Measurements from ENCODE around the gene NBPF3. TPM values are rescaled to one million over a fixed set of nuclear protein-coding genes. Genes with fewer than 3 reads are reported as not detected.
A peak's percentile ranks its signal among the peaks of the same experiment; 100 is the strongest.

Gene NBPF3
- total RNA-seq, 4 donors from 2014 or later, result 2.3 to 80.2 (median 10.9) TPM

DNA sequence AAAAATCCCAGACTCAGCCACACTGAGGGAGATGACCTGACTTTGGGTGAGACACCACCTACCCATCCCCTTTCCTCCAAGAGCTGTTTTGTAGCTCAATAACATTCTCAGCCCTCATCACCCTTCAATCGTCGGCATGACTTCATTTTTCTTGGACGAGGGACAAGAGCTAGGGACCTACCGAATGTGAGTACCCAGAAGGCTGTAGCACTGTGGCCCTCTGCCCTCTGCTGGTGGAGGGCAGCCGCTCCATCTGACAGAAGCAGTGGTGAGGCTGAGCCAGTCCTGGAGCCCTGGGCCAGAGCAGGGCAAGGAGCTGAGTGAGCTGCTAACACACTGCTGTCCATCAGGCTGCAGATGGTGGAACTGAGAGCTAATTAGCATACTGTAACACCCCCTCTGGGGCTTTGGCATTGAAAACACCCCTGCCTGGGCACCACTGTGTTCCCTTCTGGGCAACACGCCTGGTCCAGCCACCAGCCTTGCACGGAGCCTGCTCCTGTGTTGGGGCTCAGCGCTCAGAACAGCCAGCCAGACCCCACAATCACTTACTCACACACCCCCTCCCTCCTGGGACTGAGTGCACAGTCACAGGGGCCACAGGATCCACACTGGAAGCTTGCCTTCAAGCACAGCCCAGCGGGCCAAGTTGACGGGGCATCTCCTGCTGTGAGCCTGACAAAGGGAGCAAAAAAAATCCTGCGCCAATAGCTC is 51.0 kb downstream of the NBPF3 start:
- peak; percentile 21 for DNase-seq
- intact Hi-C loops (cut with DNase I; ENCODE audit: low total_unique reads), result no loop called here
- Histone ChIP-seq H3K36me3 (no peaks in the 10 kb centered on the region), H3K27me3 (peaks cover 11% of the 10 kb centered on the region), H3K4me1 (no peaks in the 10 kb centered on the region), H3K4me3 (no peak overlapping the region), H3K9me3 (no peaks in the 10 kb centered on the region), H3K27ac (no peak overlapping the region)
- WGBS, 2 donors (ENCODE audit: low coverage in 1 of 2), result 80% methylated on average over 11 of the region's 11 CpGs; no CpG with 5 or more reads in 1 of the 2 donors
- no peak for TF ChIP-seq EP300 (IDR thresholded peaks at IDR 0.05; ENCODE audit: low read depth)
- no peak for TF ChIP-seq POLR2AphosphoS5 (IDR thresholded peaks at IDR 0.05)
- no peak for TF ChIP-seq POLR2A (IDR thresholded peaks at IDR 0.05)
- TF ChIP-seq, protein P1, sequence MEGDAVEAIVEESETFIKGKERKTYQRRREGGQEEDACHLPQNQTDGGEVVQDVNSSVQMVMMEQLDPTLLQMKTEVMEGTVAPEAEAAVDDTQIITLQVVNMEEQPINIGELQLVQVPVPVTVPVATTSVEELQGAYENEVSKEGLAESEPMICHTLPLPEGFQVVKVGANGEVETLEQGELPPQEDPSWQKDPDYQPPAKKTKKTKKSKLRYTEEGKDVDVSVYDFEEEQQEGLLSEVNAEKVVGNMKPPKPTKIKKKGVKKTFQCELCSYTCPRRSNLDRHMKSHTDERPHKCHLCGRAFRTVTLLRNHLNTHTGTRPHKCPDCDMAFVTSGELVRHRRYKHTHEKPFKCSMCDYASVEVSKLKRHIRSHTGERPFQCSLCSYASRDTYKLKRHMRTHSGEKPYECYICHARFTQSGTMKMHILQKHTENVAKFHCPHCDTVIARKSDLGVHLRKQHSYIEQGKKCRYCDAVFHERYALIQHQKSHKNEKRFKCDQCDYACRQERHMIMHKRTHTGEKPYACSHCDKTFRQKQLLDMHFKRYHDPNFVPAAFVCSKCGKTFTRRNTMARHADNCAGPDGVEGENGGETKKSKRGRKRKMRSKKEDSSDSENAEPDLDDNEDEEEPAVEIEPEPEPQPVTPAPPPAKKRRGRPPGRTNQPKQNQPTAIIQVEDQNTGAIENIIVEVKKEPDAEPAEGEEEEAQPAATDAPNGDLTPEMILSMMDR (IDR thresholded peaks at IDR 0.05), result peak; percentile 31 to 45 (median 40)
- in situ Hi-C loops (cut with MboI; ENCODE audit: low pct_ligation_motif_present in 1 of 4, low pct_unique_long_range_greater_than_20kb in 1 of 4, low sequenced_read_pairs in 3 of 4), result no loop called here

DNA sequence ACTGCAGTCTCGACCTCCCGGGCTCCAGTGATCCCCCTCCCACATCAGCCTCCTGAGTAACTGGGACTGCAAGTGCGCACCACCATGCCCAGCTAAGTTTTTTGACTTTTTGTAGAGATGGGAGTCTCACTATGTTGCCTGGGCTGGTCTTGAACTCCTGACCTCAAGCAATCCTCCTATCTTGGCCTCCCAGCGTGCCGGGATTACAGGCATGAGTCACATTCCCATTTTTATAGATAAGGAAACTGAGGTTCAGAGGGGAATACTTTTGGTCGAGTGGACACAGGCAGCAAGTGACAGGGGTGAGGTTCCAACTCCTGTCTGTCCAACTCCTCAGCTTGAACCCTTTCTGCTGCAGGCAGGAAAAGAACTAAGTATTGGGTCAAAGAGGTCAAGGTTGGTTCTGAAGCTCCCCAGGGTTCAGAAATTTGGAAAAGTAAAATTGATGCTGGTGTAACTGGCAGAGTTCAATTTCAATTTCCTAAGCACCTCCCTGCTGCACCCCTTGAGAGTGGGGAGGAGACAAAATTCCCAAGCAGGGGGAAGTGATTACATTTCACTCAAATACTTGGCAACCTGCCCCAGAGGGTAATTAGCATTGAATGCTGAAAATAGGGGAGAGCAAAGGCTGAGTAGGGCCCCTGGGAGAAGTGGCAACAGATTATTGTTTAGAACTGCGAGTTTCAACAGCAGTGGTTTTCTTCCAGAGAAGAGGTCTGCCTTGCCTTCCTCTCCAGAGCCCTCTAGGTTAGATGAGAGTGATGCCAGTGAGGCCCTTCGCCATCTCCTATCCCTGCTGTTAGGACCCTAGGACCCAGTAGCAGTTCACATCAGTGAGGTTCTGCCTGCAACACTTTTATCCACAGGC is 51.8 kb downstream of the NBPF3 start:
- Histone ChIP-seq H3K36me3 (no peaks in the 10 kb centered on the region), H3K9me3 (no peaks in the 10 kb centered on the region), H3K27ac (no peak overlapping the region), H3K4me1 (no peaks in the 10 kb centered on the region), H3K27me3 (peaks cover 11% of the 10 kb centered on the region), H3K4me3 (no peak overlapping the region)
- no peak for DNase-seq
- WGBS, 2 donors (ENCODE audit: low coverage in 1 of 2), result 33 to 56% methylated on average over 1 to 8 of the region's 8 CpGs
- in situ Hi-C loops (cut with MboI; ENCODE audit: low pct_ligation_motif_present in 1 of 4, low pct_unique_long_range_greater_than_20kb in 1 of 4, low sequenced_read_pairs in 3 of 4) (no loop called here), intact Hi-C loops (cut with DNase I; ENCODE audit: low total_unique reads) (no loop called here)
- no peak for TF ChIP-seq POLR2AphosphoS5 (IDR thresholded peaks at IDR 0.05)
- TF ChIP-seq POLR2A (IDR thresholded peaks at IDR 0.05), result no peak
- TF ChIP-seq, protein P1 (IDR thresholded peaks at IDR 0.05), result no peak
- TF ChIP-seq EP300 (IDR thresholded peaks at IDR 0.05; ENCODE audit: low read depth), result no peak

DNA sequence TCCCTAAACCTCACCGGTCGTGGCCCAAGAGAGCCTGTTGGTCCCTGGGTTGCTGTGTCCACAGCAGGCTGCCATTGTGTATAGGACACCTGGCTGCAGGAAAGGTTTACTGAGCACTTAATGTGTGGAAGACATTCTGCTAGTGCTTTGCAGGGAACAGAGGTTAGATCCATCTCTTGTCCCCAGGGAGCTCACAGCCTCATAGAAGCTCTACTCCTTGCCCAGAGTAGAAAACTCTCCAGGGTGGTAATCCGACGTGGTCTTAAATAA is 52.4 kb downstream of the NBPF3 start:
- Histone ChIP-seq H3K4me3 (no peak overlapping the region), H3K9me3 (no peaks in the 10 kb centered on the region), H3K27me3 (peaks cover 11% of the 10 kb centered on the region), H3K27ac (no peak overlapping the region), H3K36me3 (no peaks in the 10 kb centered on the region), H3K4me1 (no peaks in the 10 kb centered on the region)
- 63% methylated on average over 4 of the region's 4 CpGs; no CpG with 5 or more reads in 1 of the 2 donors for WGBS, 2 donors (ENCODE audit: low coverage in 1 of 2)
- no peak for DNase-seq
- TF ChIP-seq EP300 (IDR thresholded peaks at IDR 0.05; ENCODE audit: low read depth) (no peak), POLR2A (IDR thresholded peaks at IDR 0.05) (no peak), POLR2AphosphoS5 (IDR thresholded peaks at IDR 0.05) (no peak)
- TF ChIP-seq, protein P1 (IDR thresholded peaks at IDR 0.05), result no peak
- intact Hi-C loops (cut with DNase I; ENCODE audit: low total_unique reads) (no loop called here), in situ Hi-C loops (cut with MboI; ENCODE audit: low pct_ligation_motif_present in 1 of 4, low pct_unique_long_range_greater_than_20kb in 1 of 4, low sequenced_read_pairs in 3 of 4) (no loop called here)

DNA sequence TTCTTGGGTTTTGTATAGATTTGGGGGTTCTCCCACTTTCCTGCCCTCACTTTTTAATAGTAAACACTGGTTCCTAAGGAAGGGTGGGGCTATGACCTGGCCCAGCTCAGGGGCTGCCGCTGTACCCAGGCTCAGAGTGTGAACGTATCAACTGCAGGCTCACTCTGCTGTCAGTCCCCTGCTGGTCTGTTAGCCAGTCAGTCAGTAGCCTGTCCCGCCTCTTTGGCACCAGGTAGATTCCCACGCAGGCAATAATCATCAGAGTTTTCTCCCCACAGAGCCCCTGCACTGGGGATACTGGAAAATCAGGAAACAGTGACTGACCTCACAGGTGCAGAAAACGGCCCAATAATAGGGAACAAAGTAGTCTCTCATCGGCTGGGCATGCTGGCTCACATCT is 54.3 kb downstream of the NBPF3 start:
- Histone ChIP-seq H3K4me3 (no peak overlapping the region), H3K27me3 (peaks cover 11% of the 10 kb centered on the region), H3K4me1 (no peaks in the 10 kb centered on the region), H3K27ac (no peak overlapping the region), H3K9me3 (no peaks in the 10 kb centered on the region), H3K36me3 (no peaks in the 10 kb centered on the region)
- DNase-seq, result no peak
- in situ Hi-C loops (cut with MboI; ENCODE audit: low pct_ligation_motif_present in 1 of 4, low pct_unique_long_range_greater_than_20kb in 1 of 4, low sequenced_read_pairs in 3 of 4), result no loop called here
- intact Hi-C loops (cut with DNase I; ENCODE audit: low total_unique reads), result no loop called here
- TF ChIP-seq, protein P1 (IDR thresholded peaks at IDR 0.05), result no peak
- TF ChIP-seq POLR2A (IDR thresholded peaks at IDR 0.05) (no peak), POLR2AphosphoS5 (IDR thresholded peaks at IDR 0.05) (no peak), EP300 (IDR thresholded peaks at IDR 0.05; ENCODE audit: low read depth) (no peak)
- WGBS, 2 donors (ENCODE audit: low coverage in 1 of 2), result 75 to 89% methylated on average over 3 to 6 of the region's 6 CpGs
